Hippocampal formation (tissue), 2 donors: ENCODE measurements around the gene PDZD7.
A peak's percentile ranks its signal among the peaks of the same experiment; 100 is the strongest.
"Not testable (repeated sequence)": the region's sequence is repeated elsewhere in the genome, so short reads cannot be mapped to it uniquely, and the experiment has no call there.

Experiments used
- DNase-seq, 2 donors: peaks; one replicate each; lab custom pipeline; 2025; lab: John Stamatoyannopoulos, UW

Gene PDZD7

DNA sequence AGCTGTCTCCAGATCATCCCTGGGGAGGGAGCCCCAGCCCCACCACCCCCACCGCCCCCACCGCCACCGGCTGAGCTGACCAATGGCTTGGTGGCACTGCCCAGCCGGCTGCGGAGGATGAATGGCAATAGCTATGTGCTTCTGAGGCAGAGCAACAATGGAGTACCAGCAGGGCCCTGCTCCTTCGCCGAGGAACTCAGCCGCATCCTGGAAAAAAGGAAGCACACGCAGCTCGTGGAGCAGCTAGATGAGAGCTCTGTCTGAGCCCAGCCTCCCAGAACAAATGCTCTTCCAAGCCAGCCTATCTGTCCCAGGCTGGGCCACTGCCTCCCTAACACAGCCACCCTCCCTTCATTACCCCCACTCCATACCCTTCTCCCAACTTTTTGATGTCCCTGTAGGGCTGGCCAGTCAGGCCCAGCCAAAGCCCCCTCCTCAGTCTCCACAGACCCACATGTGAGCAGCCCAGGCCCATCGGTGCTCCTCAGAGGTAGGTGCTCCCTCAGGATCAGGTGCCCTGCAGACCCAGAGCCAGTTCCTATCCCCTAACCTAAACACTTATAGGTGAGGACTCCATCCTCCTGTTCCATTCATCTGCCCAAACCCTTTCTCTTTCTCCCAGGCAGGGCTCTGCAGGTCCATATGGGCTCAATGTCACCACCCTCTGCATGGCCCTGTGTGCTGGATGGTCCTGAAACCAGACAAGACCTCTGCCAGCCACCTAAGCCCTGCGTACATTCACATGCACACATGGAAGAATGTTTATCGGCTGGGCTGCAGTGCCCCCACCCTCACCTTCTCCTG, 46.9 kb downstream of the PDZD7 start:
- DNase-seq = no peak

DNA sequence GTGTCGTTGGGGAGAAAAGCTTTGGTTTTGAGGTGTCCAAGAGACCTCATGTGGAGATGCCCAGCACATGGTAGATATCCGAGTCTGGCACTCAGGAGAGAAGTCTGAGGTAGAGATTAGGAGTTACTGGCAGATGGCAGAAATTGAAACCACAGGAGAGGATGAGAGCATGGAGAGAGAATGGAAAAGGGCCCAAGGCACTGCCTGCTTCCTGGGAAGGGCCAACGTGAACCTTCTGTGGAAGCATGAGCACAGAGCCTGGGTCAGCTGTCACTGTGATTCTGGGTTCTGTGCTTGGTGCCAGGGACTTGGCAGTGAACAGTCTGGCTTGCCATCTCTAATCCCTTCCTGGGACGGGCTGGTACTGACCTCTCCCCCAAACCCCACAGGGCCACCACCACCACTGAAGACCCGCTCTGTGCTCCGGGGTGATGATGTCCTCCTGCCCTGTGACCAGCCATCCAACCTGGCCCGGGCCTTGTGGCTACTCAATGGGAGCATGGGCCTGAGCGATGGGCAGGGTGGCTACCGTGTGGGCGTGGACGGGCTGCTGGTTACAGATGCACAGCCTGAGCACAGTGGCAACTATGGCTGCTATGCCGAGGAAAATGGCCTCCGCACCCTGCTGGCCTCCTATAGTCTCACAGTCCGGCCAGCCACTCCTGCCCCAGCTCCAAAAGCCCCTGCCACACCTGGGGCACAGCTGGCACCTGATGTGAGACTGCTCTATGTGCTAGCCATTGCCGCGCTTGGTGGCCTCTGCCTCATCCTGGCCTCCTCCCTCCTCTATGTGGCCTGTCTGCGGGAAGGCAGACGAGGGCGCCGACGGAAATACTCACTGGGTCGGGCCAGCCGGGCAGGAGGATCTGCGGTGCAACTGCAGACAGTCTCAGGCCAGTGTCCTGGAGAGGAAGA, 47.8 kb downstream of the PDZD7 start:
- no peak for DNase-seq

DNA sequence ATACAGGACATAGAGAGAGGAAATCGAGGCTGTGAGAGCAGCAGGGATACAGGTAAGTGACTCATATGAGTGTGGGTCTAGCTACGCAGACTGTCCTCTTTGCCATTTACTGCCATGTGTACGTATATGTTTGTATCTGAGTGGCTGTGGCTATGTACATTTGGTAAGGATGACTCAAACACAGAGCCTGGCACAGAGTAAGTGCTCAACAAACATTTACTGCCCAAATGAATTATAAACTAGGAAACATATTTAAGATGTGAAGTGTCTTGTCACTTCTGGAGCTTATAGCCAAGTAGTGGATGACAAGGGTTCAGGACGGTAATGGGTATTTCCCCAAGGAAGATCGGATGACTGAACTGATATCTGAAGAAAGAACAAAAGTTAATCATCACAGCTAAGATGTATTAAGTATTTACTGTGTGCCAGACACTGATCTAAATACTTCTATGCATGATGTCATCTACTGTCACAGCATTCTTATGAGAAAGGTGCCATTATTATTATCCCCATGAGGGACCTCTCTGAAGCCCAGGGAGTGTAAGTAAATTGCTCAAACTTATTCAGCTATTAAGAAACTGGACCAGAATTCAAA, 49.7 kb downstream of the PDZD7 start:
- no peak for DNase-seq

DNA sequence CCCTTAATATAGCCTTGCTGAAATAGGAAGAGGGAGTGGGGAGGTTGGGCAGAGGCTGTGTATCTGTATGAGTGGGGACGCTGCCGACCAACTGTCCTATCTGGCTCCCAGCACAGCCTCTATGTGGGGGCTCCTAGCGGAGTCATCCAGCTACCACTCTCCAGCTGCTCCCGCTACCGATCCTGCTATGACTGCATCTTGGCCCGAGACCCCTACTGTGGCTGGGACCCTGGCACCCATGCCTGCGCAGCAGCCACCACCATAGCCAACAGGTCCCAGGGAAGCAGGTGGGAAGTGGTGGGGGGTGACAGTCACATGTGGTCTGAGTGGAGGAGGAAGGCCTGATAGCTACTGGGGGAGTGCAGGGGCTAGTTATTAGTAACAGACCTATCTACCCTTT, 50.2 kb downstream of the PDZD7 start:
- no peak for DNase-seq

DNA sequence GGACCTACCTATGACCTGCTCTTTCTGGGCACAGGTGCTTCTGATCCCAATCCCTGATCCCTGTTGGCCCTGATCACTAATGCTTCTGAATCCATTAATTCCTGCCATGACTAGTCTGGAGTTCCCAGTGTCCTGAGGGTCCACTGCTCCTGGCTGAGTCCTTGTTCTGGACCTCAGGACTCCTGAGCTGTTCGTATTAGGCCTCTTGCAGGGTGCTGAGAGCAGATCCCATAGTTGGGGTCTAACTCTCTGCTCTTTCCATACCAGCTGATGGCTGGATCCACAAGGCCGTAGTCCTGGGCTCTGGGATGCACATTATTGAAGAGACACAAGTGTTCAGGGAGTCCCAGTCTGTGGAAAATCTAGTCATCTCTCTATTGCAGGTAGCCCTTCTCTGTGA, 50.6 kb downstream of the PDZD7 start:
- DNase-seq = no peak

DNA sequence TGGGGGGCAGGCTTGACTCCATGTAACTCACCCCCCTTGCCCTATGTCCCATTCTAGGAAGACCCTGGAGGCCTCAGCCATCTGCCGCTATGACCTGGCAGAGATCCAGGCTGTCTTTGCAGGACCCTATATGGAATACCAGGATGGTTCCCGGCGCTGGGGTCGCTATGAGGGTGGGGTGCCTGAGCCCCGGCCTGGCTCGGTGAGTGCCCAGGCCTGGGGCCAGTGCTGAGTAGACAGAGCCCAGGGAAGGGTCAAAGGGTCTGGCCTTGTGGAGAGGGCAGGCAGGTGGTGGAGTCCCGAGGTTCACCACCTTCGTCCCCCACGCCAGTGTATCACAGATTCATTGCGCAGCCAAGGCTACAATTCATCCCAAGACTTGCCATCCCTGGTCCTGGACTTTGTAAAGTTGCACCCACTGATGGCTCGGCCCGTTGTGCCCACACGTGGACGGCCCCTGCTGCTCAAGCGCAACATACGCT, 51.1 kb downstream of the PDZD7 start:
- DNase-seq = no peak

DNA sequence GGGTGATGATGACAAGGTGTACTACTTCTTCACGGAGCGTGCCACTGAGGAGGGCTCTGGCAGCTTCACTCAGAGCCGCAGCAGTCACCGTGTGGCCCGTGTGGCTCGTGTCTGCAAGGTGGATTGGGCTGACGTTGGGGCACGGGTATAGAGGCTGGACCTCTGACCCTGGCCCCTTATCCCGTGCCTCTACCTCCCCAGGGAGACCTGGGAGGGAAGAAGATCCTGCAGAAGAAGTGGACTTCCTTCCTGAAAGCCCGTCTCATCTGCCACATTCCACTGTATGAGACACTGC, 52.1 kb downstream of the PDZD7 start:
- no peak for DNase-seq

DNA sequence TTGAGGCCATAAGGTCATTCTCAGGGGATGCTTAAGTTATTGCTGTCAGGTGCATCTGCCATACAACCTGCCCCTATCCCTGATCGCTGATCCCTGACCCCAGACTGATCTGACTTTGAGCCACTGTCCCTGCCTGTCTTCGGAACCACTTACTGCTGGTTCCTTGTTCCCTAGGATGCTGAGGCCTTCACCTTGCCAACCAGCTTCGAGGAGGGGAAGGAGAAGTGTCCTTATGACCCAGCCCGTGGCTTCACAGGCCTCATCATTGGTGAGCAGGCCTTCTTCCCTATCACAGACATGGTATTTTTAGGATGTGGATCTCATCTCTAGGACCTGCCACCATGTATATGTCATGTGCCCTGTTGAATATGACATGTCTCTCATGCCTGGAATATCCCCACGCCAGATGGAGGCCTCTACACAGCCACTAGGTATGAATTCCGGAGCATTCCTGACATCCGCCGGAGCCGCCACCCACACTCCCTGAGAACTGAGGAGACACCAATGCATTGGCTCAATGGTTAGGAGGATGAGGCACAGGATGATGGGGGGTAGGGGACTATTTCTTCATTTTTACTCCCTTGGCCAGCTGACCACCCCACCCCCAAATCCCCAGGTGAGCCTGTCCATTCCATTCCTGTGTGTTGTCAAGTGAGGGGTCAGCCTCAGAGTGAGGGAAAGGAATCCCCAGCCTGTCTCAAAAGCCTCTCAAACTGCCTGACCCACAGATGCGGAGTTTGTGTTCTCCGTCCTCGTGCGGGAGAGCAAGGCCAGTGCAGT, 52.6 kb downstream of the PDZD7 start:
- no peak for DNase-seq

DNA sequence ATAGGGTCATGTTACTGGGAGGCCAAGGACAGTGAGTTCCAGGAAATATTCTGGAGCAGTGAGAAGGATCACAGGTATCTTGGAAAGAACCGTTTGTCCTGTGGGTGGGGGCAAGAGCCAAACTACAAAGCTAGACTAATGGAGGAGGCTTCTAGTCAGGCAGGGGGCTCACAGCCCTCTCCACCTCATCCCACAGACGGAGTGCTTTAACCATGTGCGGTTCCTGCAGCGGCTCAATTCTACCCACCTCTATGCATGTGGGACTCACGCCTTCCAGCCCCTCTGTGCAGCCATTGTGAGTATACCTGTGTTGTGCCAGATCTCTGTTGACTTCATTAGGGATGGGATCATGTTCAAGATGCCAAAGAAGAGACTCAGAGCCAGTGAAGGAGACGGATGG, 53.5 kb downstream of the PDZD7 start:
- no peak for DNase-seq

DNA sequence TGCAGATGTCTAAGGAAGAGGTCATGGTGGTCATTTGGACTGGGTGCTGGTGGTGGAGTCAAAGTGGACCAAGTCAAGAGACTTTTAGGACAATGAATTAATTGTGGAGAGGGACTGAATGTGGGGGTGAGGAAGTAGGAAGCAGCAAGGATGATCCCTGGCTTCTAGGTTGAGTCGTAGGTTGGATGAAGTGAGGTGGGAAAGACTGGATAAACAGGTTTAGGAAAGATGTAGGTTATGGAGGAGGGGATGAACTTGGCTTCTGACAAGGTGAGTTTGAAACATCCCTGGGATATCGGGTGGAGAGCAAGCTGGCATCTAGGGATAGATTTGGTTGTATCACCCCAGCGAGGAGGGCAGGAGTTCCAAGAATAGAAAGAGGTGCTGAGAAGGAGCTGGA, 54.0 kb downstream of the PDZD7 start:
- DNase-seq = no peak

DNA sequence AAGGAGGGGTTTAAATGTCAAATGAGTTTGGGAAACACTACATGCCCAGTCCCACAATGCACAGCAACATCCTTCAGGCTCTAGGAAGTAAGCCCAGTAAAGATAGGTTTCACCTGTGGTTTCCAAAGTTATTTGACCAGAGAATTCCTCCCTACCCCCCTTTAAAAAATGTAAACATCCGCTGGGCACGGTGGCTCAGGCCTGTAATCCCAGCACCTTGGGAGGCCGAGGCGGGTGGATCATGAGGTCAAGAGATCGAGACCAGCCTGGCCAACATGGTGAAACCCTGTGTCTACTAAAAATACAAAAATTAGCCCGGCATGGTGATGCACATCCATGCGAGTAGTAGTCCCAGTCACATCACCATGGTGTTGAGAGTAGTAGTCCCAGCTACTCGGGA, 55.5 kb downstream of the PDZD7 start:
- not testable (repeated sequence) for DNase-seq

DNA sequence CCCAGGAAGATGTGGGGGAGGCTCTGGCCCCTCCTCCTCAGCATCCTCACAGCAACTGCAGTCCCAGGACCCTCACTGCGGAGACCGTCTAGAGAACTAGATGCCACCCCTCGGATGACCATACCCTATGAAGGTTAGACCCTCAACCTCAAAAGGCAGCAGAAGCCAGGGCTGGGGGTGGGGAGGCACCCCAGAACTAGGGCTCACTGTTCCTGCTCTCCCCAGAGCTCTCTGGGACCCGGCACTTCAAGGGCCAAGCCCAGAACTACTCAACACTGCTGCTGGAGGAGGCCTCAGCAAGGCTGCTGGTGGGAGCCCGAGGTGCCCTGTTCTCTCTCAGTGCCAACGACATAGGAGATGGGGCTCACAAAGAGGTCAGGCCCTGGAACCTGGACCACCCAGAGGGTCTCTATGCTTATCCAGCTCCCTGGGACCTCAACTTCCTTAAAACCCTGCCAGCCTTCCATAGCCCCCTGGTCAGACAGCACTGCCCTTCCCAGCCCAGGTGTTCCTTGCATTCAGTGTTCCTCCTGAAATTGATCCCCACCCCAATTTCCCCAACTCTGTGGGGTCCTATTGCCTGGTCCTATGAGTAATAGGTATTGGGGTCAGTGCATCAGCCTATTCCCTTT, 57.9 kb downstream of the PDZD7 start:
- DNase-seq = no peak

DNA sequence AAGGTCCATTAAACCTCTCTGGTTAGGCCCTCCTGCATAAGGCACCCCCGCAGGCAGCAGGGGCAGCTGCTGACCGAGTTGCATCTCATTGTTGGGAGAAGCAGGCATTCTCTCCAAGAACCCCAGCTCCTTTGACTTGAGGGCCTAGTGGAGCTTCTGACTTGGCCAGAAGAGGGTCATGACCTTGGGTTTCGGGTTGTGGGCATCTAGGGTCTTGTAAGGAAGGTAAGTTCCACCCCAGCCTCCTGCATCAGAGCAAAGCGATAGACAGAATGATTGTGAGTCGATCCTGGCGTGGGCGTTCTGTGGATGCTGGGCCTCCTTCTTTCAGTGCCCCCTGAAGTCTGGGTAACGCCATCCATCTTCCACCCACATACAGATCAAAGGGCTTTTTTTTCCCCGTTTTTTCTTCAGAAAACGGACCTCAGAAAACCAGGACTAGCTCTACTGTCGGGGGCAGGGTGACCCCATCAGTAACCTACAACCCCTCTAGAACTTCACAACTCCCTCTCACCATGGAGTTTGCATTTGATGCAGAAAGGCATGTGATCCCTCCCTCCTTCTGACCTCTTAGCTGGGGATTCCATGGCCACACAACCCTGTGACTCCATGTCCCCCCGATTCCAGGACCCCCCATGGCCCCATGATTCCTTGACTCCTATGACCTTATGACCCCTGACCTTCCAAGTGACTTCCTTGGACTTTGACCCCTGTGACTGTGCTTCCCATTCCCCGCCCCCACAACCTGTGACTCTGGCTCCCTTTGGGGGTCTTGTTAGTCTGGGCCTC, 58.6 kb downstream of the PDZD7 start:
- no peak for DNase-seq

DNA sequence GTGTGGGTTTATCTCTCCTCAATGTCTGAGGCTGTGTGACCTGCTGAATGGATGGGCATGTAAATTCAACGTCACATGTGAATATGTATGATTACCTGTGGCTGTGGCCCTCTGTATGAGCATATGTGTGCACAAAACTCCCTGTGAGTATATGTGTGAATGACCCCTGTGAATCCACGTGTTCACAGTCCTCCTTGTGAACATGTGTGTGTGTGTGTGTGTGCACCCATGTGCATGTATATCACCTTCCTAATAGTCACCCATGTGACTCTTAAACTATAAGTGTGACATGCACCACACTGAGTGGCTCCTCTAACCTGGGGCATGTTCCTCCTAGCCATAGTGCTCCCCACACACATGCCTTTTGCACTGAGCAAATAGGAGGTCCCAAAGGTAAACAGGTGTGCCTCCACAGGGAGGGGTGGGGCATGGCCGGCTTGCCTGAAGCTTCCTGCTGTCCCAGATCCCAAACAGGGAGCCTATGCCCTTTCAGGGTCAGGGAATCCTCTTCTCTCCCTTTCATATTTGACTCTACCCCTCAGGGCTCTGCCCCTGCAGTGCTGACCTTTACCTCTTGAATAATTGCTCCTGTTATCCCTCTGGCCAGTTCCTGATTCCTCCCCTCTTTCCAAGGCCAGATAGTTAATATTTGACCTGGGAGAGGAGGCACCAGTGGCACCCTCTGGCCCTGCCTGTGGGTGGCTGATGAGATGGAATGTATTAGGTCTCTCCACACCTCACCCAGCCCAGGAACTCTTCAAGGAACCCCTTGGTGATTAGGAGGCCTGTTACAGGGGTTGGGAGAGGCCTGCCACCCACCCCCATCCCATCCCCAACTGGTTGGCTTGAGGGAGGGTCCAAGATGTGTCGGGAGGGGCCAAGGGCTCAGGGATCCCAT, 59.8 kb downstream of the PDZD7 start:
- no peak for DNase-seq

DNA sequence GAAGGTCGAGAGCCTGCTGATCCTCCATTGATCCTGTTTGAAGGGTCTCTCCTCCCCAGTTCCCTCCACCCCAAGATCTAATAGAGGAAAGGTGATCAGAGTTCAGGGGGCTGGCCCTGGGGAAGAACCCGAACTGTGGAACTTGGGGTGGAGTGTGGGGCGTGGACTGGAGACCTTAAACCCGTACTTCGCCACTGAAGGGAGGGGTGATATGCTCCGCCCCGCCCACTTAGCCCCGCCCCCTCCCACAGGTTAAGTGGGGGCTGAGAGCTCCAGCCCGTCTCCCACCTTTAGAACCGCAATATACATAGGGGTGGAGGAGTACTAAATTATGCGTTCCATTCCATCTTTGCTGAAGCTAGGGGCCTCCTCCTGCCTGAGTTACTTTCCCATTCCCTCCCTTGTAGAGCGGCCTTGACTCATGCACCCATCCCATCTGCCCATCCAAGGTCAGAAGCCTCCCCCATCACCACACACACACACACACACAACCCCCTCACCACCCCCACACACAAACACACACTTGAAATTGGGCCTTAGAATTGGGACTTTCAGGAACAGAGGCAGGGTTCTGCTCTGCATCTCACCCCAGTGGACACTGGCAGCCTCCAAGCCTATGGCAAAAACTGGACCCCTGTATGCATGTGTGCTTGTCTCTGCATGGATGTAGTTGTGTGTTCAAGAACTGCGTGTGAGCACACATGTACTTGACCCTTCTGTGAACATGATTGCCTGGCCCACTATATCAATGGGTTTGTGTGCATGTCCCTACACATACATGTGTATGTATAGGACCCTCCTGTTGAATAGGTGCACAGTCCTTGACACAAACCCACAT, 60.6 kb downstream of the PDZD7 start:
- DNase-seq = no peak

DNA sequence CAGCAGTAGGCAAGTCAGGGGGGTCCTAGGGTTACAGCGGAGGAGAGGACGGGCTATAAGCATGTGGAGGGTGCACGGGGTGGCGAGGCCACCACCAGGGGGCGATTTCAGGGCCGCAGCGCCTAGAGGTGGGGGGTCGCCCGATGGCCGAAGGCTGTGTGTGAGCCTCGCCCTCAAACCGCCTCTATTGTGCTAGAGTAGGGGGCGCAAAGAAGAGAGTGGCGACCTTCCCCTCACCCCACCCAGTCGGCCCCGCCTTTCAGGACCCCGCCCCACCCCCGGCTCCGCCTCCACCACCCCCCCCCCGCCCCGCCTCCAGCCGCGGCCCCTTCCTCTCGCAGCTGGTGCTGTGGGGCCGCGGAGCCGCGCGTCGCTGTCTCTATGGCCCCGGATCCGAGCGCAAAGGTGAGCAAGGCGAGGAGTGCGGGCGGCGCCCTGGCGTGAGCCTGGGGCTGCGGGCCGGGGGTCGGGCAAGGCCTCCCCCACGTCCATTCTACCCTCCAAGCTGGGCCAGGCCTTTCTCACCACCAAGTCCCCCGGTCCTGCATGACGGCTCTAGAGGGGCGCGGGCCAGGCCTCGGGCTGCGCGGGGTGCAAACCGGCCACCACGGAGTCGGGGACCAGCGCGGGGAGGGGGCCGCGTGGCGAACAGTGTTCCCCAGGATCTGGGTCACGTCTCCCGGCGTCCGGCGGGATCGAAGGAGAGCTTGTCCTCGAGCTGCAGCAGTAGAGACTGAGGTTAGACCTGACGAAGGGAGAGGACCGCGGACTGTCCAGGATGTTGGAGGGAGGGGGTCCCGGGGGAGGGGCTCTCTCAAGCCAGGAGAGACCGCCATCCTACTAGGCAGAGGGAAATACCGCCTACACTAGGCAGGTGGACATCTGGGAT, 61.5 kb downstream of the PDZD7 start, which contains the start of gene SEMA4G:
Gene SEMA4G (plus strand): TSS at position 318 of the 889 bp plus-strand sequence. CDS start 3,409 bp downstream, outside the sequence.
- DNase-seq = peak in 1 of 2 donors; percentile 10

DNA sequence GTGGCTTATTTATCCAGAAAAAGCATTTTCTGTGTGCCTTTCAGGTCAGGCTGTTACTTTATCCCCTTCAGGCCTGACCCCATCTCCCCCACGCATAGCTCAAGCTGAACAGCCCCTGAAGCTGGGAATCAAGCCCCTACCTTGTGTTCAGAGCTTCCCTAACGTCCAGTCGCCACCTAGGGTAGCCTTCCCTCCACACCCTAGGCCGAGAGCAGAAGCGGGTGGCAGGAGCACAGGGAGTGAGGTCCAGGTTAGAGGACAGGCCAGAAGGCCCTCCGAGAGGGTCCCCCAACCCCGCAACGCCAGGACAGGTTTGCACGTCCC, 62.1 kb downstream of the PDZD7 start:
- no peak for DNase-seq
